ENCODE results near the gene BGN. TPM values are rescaled to one million over a fixed set of nuclear protein-coding genes. Genes with fewer than 3 reads are reported as not detected.

BGN gene
- polyA plus RNA-seq (2012; ENCODE audit: low read depth, missing spikeins): not detected

DNA sequence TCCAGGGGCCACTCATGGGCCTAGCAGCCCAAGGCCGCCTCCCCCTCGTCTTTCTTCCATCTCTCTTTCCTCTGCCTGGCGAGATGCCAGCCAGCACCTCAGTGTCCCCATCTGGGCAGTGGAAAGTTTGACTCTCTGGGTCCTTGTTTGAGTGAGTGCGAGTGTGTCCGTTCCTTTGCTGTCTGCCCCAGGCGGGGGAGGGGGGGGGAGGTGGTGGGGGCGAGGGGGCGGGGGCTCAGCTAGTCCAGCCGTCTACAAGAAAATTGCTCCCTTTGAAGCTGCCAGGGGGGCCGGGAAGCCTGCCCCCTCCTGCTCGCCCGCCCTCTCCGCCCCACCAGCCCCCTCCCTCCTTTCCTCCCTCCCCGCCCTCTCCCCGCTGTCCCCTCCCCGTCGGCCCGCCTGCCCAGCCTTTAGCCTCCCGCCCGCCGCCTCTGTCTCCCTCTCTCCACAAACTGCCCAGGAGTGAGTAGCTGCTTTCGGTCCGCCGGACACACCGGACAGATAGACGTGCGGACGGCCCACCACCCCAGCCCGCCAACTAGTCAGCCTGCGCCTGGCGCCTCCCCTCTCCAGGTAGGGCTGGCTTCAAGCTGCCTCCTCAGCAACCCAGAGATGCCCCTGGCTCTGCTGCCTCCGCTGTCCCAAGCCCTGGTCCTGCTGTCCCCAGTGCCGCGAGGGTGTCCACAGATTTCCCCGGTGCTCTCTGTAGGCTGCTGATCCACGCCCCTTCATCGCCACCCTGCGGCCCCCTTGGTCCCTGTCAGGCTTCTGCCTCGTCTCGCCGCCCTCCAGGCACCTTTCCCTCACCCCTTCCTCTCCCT, at the start of gene BGN:
BGN (plus strand) TSS at position 440 of the 821 bp plus-strand sequence. CDS start 9,652 bp downstream, outside the sequence.
- FAIRE-seq (no peak), DNase-seq (ENCODE audit: insufficient read length, low spot score) (no peak)
- TF ChIP-seq POLR2A (IDR thresholded peaks at IDR 0.05; ENCODE audit: low read depth, low read length) (no peak), POLR2AphosphoS5 (IDR thresholded peaks at IDR 0.05; ENCODE audit: low read depth, low read length) (no peak), TAF1 (IDR thresholded peaks at IDR 0.05; ENCODE audit: low read depth, low read length) (no peak), SPI1 (IDR thresholded peaks at IDR 0.05; ENCODE audit: low read depth, low read length) (no peak), PAX5 (IDR thresholded peaks at IDR 0.05; ENCODE audit: insufficient read depth, low read length, severe bottlenecking) (no peak), POU2F2 (IDR thresholded peaks at IDR 0.05; ENCODE audit: low read depth, low read length) (no peak)

DNA sequence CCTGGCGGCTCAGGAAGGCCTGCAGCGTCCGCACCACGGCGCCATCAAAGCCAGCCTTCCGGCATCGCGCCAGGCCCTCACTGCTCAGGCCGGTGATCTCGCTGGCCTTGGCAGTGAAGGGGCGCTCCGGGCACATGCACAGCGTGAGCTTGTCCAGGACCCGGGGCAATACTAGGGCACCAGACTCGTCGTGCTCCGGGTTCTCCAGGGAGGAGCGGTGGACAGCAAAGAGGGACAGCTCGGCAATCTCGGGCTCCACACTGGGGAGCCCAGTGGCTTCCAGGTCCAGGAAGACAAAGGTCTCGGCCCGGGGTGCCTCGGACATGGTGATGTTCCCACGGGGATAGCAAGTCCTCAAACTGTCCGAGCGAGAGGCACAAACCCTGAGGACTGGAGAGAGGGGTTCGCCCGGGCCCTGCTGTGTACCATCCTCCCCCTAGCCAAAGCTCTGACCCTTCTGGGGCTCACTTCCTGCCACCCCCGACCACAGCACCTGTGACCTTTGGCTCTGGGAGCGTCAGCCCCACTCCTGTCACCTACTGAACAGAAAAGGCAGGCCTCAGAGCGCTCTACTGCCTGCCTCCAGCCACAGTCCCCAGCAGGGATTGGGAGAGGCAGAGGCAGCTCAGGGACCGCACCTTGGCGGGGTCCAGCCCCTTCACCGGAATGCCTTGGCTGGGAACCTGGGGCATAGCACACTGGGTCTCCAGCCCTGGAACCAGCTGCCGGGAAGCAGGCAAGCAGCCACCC, 49.5 kb upstream of the BGN start:
- FAIRE-seq (no peak), DNase-seq (ENCODE audit: insufficient read length, low spot score) (no peak)
- TF ChIP-seq TAF1 (IDR thresholded peaks at IDR 0.05; ENCODE audit: low read depth, low read length) (no peak), PAX5 (IDR thresholded peaks at IDR 0.05; ENCODE audit: insufficient read depth, low read length, severe bottlenecking) (no peak)

DNA sequence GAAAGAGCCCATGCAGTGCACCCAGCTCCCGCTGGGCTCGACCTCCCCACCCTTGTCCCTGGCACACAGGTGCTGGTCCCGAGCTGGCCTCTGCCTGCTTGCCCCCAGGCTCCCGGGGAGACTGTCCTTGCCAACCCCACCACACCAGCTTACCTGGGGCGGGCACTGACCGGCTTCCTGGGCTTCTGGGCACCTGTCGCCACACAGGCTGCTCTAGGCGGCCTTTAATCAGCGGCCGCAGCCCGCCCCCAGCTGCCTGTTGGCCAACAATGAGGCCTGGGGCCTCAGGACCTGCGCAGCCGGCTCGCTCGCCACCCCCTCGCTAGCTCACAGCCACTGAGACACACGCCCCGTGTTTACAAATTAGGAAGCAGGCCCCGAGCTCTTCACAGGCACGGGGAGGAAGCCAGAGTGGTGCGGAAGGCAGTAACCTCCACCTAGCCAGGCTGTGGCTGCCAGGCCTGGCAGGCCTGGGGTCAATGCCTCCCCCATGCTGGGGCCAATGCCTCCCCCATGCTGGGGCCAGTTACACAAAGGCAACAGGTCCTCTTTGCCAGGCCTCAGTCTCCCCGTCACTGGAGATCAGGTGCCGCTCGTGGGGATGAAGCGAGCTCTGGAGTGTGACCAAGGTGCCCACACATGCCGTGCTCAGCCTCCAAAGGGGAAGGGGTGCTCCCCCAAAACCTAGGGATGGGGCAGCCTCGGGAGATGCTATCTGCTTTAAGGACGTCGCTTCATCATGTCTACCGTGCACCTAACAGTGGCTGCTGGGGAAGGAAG, 48.7 kb upstream of the BGN start, which contains the start of gene TREX2:
TREX2 (minus strand) TSS at position 201 of the 780 bp plus-strand sequence. CDS start 626 bp downstream, outside the sequence.
- DNase-seq (ENCODE audit: insufficient read length, low spot score) (no peak), FAIRE-seq (no peak)

DNA sequence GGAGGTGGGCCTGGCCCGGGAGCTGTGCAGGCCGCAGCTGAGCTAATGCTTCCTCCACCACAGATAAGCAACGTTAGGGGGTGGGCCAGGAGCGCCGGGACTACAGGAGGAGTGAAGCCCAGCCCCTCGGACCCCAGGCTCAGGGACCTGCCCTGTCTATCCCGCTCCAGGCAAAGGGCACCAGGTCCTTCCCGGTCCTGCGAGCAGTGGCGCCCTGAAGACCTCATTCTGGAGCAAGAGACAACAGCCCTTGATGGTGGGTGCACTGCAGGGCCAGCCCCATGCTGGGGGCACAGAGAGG, 48.2 kb upstream of the BGN start:
- TF ChIP-seq TAF1 (IDR thresholded peaks at IDR 0.05; ENCODE audit: low read depth, low read length) (no peak), PAX5 (IDR thresholded peaks at IDR 0.05; ENCODE audit: insufficient read depth, low read length, severe bottlenecking) (no peak), POU2F2 (IDR thresholded peaks at IDR 0.05; ENCODE audit: low read depth, low read length) (no peak), POLR2A (IDR thresholded peaks at IDR 0.05; ENCODE audit: low read depth, low read length) (no peak), POLR2AphosphoS5 (IDR thresholded peaks at IDR 0.05; ENCODE audit: low read depth, low read length) (no peak), SPI1 (IDR thresholded peaks at IDR 0.05; ENCODE audit: low read depth, low read length) (no peak)
- FAIRE-seq: no peak
- DNase-seq (ENCODE audit: insufficient read length, low spot score): no peak

More for the DNA sequence above, 48.7 kb upstream of the BGN start, which contains the start of gene TREX2:
- TF ChIP-seq POLR2A (IDR thresholded peaks at IDR 0.05; ENCODE audit: low read depth, low read length) (no peak), SPI1 (IDR thresholded peaks at IDR 0.05; ENCODE audit: low read depth, low read length) (no peak), TAF1 (IDR thresholded peaks at IDR 0.05; ENCODE audit: low read depth, low read length) (no peak), PAX5 (IDR thresholded peaks at IDR 0.05; ENCODE audit: insufficient read depth, low read length, severe bottlenecking) (no peak), POLR2AphosphoS5 (IDR thresholded peaks at IDR 0.05; ENCODE audit: low read depth, low read length) (no peak), POU2F2 (IDR thresholded peaks at IDR 0.05; ENCODE audit: low read depth, low read length) (no peak)

DNA sequence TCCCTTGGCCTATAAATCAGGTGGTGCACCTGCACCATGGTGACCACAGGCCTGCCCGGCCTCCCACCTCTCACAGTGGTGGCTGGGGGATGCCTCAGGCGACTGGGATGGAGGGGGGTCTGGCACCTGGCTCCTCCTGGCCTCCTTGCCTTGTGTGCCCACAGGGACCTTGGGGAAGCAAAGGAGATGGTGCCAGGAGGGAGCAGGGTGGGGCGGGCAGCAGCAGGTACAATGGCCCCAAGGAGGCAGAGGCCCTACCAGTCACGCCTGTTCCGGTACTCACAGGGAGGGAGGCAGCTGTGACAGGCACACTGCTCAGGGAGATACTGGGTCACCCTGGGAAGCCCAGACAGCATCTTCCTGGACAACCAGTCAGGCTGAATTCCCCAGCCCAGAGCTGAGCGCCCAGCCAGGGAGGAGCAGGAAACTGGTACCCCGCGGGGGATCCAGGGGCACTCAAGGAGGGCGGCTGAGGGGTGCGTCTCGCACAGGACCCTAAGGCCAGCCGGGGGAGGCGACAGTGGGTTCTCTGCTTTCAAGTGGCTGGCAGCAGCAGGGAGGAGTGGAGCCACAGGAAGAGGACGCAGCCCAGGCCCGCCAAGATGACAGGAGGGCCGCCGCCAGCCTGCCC, 47.7 kb upstream of the BGN start:
- FAIRE-seq (no peak), DNase-seq (ENCODE audit: insufficient read length, low spot score) (no peak)
- TF ChIP-seq TAF1 (IDR thresholded peaks at IDR 0.05; ENCODE audit: low read depth, low read length): no peak
- TF ChIP-seq PAX5 (IDR thresholded peaks at IDR 0.05; ENCODE audit: insufficient read depth, low read length, severe bottlenecking): no peak
- TF ChIP-seq POU2F2 (IDR thresholded peaks at IDR 0.05; ENCODE audit: low read depth, low read length): no peak
- no peak for TF ChIP-seq POLR2A (IDR thresholded peaks at IDR 0.05; ENCODE audit: low read depth, low read length)
- TF ChIP-seq SPI1 (IDR thresholded peaks at IDR 0.05; ENCODE audit: low read depth, low read length): no peak
- TF ChIP-seq POLR2AphosphoS5 (IDR thresholded peaks at IDR 0.05; ENCODE audit: low read depth, low read length): no peak

DNA sequence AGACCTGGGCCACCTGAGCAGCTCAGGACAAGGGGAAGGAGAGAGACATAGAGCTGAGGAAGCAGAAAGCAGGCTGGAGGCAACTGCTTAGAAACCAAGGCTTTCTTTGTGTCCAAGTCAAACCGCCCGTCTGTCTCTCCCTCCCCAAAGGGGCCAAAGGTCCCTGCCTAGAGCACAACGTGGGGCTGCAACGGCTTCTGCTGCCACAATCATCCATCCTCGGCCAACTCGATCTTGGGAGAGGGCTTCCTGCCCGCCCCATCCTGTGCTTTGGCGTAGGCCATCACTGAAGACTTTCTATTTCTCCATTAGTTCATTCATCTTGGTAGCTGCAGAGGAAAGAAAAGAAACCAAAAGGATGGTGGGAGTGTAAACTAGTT, 47.2 kb upstream of the BGN start:
- DNase-seq (ENCODE audit: insufficient read length, low spot score): no peak
- TF ChIP-seq POLR2A (IDR thresholded peaks at IDR 0.05; ENCODE audit: low read depth, low read length) (no peak), POLR2AphosphoS5 (IDR thresholded peaks at IDR 0.05; ENCODE audit: low read depth, low read length) (no peak), SPI1 (IDR thresholded peaks at IDR 0.05; ENCODE audit: low read depth, low read length) (no peak), POU2F2 (IDR thresholded peaks at IDR 0.05; ENCODE audit: low read depth, low read length) (no peak), PAX5 (IDR thresholded peaks at IDR 0.05; ENCODE audit: insufficient read depth, low read length, severe bottlenecking) (no peak), TAF1 (IDR thresholded peaks at IDR 0.05; ENCODE audit: low read depth, low read length) (no peak)
- no peak for FAIRE-seq

DNA sequence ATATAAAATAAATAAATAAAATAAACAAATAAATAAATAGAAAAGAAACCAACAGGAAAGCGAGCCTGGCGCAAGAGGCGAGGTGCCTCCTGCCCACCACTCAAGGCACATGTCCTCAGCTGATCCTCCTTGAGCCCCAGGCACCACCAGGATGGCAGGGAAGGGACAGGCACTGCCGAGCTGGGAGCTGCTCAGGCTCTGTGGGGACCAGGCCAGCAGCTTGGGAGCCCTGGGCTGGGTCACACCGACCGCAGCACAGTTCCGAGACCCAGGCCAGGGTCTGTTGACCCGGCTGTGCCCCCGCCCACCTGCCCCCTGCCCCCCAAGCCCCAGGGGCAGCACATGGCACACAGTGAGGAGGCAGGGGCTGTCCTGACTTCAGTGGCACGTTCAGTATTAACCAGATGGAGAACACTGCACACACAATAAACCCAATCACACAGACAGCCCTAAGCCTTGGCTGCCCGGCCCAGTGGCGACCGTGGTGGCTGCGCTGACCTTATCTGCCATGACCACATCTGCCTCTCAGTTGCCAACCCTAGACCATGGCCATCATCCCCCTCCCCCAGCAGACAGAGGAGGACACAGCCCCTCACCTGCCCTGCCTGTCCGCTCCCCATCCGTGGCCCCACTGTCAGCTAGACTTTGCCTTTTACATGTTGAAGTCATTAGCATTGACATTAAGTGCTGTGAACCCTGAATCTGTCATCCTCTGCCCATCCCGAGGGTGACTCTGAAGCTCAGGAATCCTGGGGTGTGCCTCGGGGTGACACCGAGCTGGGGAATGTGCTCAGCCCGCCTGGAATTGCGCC, 46.0 kb upstream of the BGN start:
- FAIRE-seq: no peak
- DNase-seq (ENCODE audit: insufficient read length, low spot score): no peak
- TF ChIP-seq POLR2AphosphoS5 (IDR thresholded peaks at IDR 0.05; ENCODE audit: low read depth, low read length) (no peak), POLR2A (IDR thresholded peaks at IDR 0.05; ENCODE audit: low read depth, low read length) (no peak), PAX5 (IDR thresholded peaks at IDR 0.05; ENCODE audit: insufficient read depth, low read length, severe bottlenecking) (no peak), SPI1 (IDR thresholded peaks at IDR 0.05; ENCODE audit: low read depth, low read length) (no peak), POU2F2 (IDR thresholded peaks at IDR 0.05; ENCODE audit: low read depth, low read length) (no peak), TAF1 (IDR thresholded peaks at IDR 0.05; ENCODE audit: low read depth, low read length) (no peak)

Measured in GM12891 (cell line).